Occipital lobe (tissue), 2 donors: ENCODE data around the gene NISCH. TPM values are rescaled to one million over a fixed set of nuclear protein-coding genes. Genes with fewer than 3 reads are reported as not detected.

ENCODE experiments used
- DNase-seq: peaks from one replicate; lab custom pipeline; 2025; lab: John Stamatoyannopoulos, UW
- total RNA-seq: library from RNA; depleted of rRNA; stranded (reverse); fragments of >200 nt; gene quantifications from one replicate; pipeline ENCODE4 v1.2.3, GENCODE V29; 2014

Gene NISCH
- total RNA-seq, 1 donor from 2014 or later: 71.4 TPM

- DNase-seq: no peak
Observed at GRCh38 chr3:52489453-52489852, 34.0 kb downstream of the NISCH start.

GRCh38 chr3:52490035-52490938, 34.9 kb downstream of the NISCH start:
- DNase-seq: no peak

GRCh38 chr3:52490939-52491526, 35.6 kb downstream of the NISCH start:
- peak; percentile 29 for DNase-seq

- DNase-seq: no peak
Observed at GRCh38 chr3:52492059-52492458, 36.7 kb downstream of the NISCH start.

GRCh38 chr3:52493232-52494017, 38.0 kb downstream of the NISCH start:
- DNase-seq: no peak

GRCh38 chr3:52494445-52494844, 39.0 kb downstream of the NISCH start:
- no peak for DNase-seq

GRCh38 chr3:52494886-52495495, 39.6 kb downstream of the NISCH start, which contains the start of gene STAB1:
Gene STAB1, plus strand, starts transcription at chr3:52495338. Its CDS starts 76 bp downstream, at chr3:52495414.
- no peak for DNase-seq

GRCh38 chr3:52495777-52496602, 40.6 kb downstream of the NISCH start:
- DNase-seq: no peak

GRCh38 chr3:52498137-52499054, 43.0 kb downstream of the NISCH start:
- peak; percentile 29 for DNase-seq

- DNase-seq: no peak
Observed at GRCh38 chr3:52501046-52501445, 45.6 kb downstream of the NISCH start.

- no peak for DNase-seq
Observed at GRCh38 chr3:52502001-52502400, 46.6 kb downstream of the NISCH start.

- no peak for DNase-seq
Observed at GRCh38 chr3:52502808-52503350, 47.5 kb downstream of the NISCH start.

- DNase-seq: no peak
Observed at GRCh38 chr3:52503788-52504424, 48.5 kb downstream of the NISCH start.

GRCh38 chr3:52504977-52505376, 49.6 kb downstream of the NISCH start:
- no peak for DNase-seq

GRCh38 chr3:52506266-52506966, 51.0 kb downstream of the NISCH start:
- no peak for DNase-seq

- DNase-seq: no peak
Observed at GRCh38 chr3:52507359-52507758, 52.0 kb downstream of the NISCH start.

GRCh38 chr3:52509753-52510328, 54.4 kb downstream of the NISCH start:
- DNase-seq: no peak

- no peak for DNase-seq
Observed at GRCh38 chr3:52511509-52511908, 56.1 kb downstream of the NISCH start.
